ENCODE measurements around the gene GRAMD4.
A peak's percentile ranks its signal among the peaks of the same experiment; 100 is the strongest.

The GRAMD4 gene

GRCh38 chr22:46661221-46661851 is 41.1 kb downstream of the GRAMD4 start:
- Histone ChIP-seq H3K4me3 (no peak overlapping the region), H3K4me1 (peaks cover 26 to 77% (median 64%) of the 10 kb centered on the region in 10 experiments), H3K4me2 (peak overlapping the region; percentile 17 to 65 (median 45); a peak in 18 of 22 replicates)

GRCh38 chr22:46662226-46662625 is 42.0 kb downstream of the GRAMD4 start:
- Histone ChIP-seq H3K4me3 (no peak overlapping the region), H3K9ac (peak overlapping the region in 2 of 11 experiments; percentile 18 to 41; a peak in 3 of 22 replicates), H3K27ac (peak overlapping the region in 2 of 11 experiments; percentile 6 to 15; a peak in 1 of 22 replicates), H4K20me1 (peaks cover 56 to 99% (median 73%) of the 10 kb centered on the region in 11 experiments; a peak in 21 of 22 replicates), H3K27me3 (no peaks in the 10 kb centered on the region), H3K4me2 (peak overlapping the region in 8 of 11 experiments; percentile 17 to 60 (median 45); a peak in 10 of 22 replicates), H3K4me1 (peaks cover 20 to 69% (median 55%) of the 10 kb centered on the region in 10 experiments), H3K36me3 (peaks cover 32 to 89% (median 61%) of the 10 kb centered on the region in 11 experiments), H3K9me3 (replicated peaks in 1 of 11) (no peaks in the 10 kb centered on the region)
- TF ChIP-seq Cebpa-rat (IDR thresholded peaks at IDR 0.05), result no peak

More at GRCh38 chr22:46661221-46661851, 41.1 kb downstream of the GRAMD4 start:
- TF ChIP-seq Cebpa-rat (IDR thresholded peaks at IDR 0.05), result no peak
- Histone ChIP-seq H3K27ac (0 out of 22 replicates have a peak overlapping the region, but pooled peaks of 1 of the 11 experiments have one; percentile 6), H3K27me3 (no peaks in the 10 kb centered on the region), H3K36me3 (peaks cover 23 to 80% (median 52%) of the 10 kb centered on the region in 11 experiments), H3K9me3 (replicated peaks in 1 of 11) (no peaks in the 10 kb centered on the region), H4K20me1 (peaks cover 65 to 99% (median 82%) of the 10 kb centered on the region in 11 experiments), H3K9ac (no peak overlapping the region)

GRCh38 chr22:46663001-46663400 is 42.8 kb downstream of the GRAMD4 start:
- Histone ChIP-seq H3K27me3 (no peaks in the 10 kb centered on the region), H3K9ac (peak overlapping the region in 3 of 11 experiments; percentile 18 to 41 (median 34); a peak in 1 of 22 replicates), H4K20me1 (peaks cover 51 to 99% (median 66%) of the 10 kb centered on the region in 11 experiments; a peak in 20 of 22 replicates), H3K4me3 (no peak overlapping the region), H3K36me3 (peaks cover 37 to 89% (median 63%) of the 10 kb centered on the region in 11 experiments), H3K4me2 (peak overlapping the region in 7 of 11 experiments; percentile 33 to 60 (median 44); a peak in 12 of 22 replicates), H3K9me3 (replicated peaks in 1 of 11) (no peaks in the 10 kb centered on the region), H3K27ac (no peak overlapping the region), H3K4me1 (peaks cover 16 to 69% (median 52%) of the 10 kb centered on the region in 10 experiments; a peak in 19 of 20 replicates)
- TF ChIP-seq Cebpa-rat (IDR thresholded peaks at IDR 0.05), result no peak

- Histone ChIP-seq H3K36me3 (peaks cover 37 to 91% (median 69%) of the 10 kb centered on the region in 11 experiments), H3K9ac (peak overlapping the region in 2 of 11 experiments; percentile 18 to 34; a peak in 3 of 22 replicates), H4K20me1 (peaks cover 51 to 100% (median 66%) of the 10 kb centered on the region in 11 experiments; a peak in 20 of 22 replicates), H3K27me3 (no peaks in the 10 kb centered on the region), H3K4me2 (peak overlapping the region in 7 of 11 experiments; percentile 33 to 60 (median 44); a peak in 12 of 22 replicates), H3K27ac (no peak overlapping the region), H3K4me1 (peaks cover 16 to 74% (median 54%) of the 10 kb centered on the region in 10 experiments; a peak in 19 of 20 replicates), H3K4me3 (no peak overlapping the region), H3K9me3 (replicated peaks in 1 of 11) (no peaks in the 10 kb centered on the region)
- no peak for TF ChIP-seq Cebpa-rat (IDR thresholded peaks at IDR 0.05)
Measured at GRCh38 chr22:46663436-46664100, 43.4 kb downstream of the GRAMD4 start.

- no peaks in the 10 kb centered on the region for H3K9me3 ChIP-seq (replicated peaks in 1 of 11)
- no peaks in the 10 kb centered on the region for H3K27me3 ChIP-seq
- H3K9ac ChIP-seq, result no peak overlapping the region
- peaks cover 16 to 73% (median 49%) of the 10 kb centered on the region in 10 experiments; a peak in 19 of 20 replicates for H3K4me1 ChIP-seq
- no peak overlapping the region for H3K27ac ChIP-seq
- H3K4me3 ChIP-seq, result no peak overlapping the region
- no peak for TF ChIP-seq Cebpa-rat (IDR thresholded peaks at IDR 0.05)
- no peak overlapping the region for H3K4me2 ChIP-seq
- H3K36me3 ChIP-seq, result peaks cover 37 to 91% (median 77%) of the 10 kb centered on the region in 11 experiments
- peaks cover 46 to 100% (median 60%) of the 10 kb centered on the region in 11 experiments; a peak in 20 of 22 replicates for H4K20me1 ChIP-seq
Measured at GRCh38 chr22:46664301-46664855, 44.2 kb downstream of the GRAMD4 start.

- H3K4me1 ChIP-seq, result peaks cover 14 to 67% (median 41%) of the 10 kb centered on the region in 10 experiments; a peak in 19 of 20 replicates
- H3K9me3 ChIP-seq (replicated peaks in 1 of 11), result no peaks in the 10 kb centered on the region
- H3K27me3 ChIP-seq, result no peaks in the 10 kb centered on the region
- peaks cover 37 to 100% (median 52%) of the 10 kb centered on the region in 11 experiments; a peak in 20 of 22 replicates for H4K20me1 ChIP-seq
- no peak for TF ChIP-seq Cebpa-rat (IDR thresholded peaks at IDR 0.05)
- no peak overlapping the region for H3K4me2 ChIP-seq
- no peak overlapping the region for H3K9ac ChIP-seq
- H3K4me3 ChIP-seq, result no peak overlapping the region
- H3K36me3 ChIP-seq, result peaks cover 43 to 91% (median 78%) of the 10 kb centered on the region in 11 experiments
- H3K27ac ChIP-seq, result no peak overlapping the region
Measured at GRCh38 chr22:46665151-46665695, 45.0 kb downstream of the GRAMD4 start.

- peaks cover 9 to 66% (median 36%) of the 10 kb centered on the region in 10 experiments; a peak in 19 of 20 replicates for H3K4me1 ChIP-seq
- peaks cover 31 to 100% (median 47%) of the 10 kb centered on the region in 11 experiments; a peak in 19 of 22 replicates for H4K20me1 ChIP-seq
- no peak for TF ChIP-seq Cebpa-rat (IDR thresholded peaks at IDR 0.05)
Measured at GRCh38 chr22:46665751-46666280, 45.6 kb downstream of the GRAMD4 start.

GRCh38 chr22:46666577-46667244 is 46.5 kb downstream of the GRAMD4 start:
- H3K4me1 ChIP-seq, result peaks cover 3 to 66% (median 36%) of the 10 kb centered on the region in 10 experiments
- H3K9ac ChIP-seq, result no peak overlapping the region
- H3K36me3 ChIP-seq, result peaks cover 49 to 93% (median 87%) of the 10 kb centered on the region in 11 experiments
- H3K4me2 ChIP-seq, result 0 out of 22 replicates have a peak overlapping the region, but pooled peaks of 1 of the 11 experiments have one; percentile 49
- no peak overlapping the region for H3K4me3 ChIP-seq
- no peak for TF ChIP-seq Cebpa-rat (IDR thresholded peaks at IDR 0.05)
- peaks cover 22 to 99% (median 42%) of the 10 kb centered on the region in 11 experiments; a peak in 19 of 22 replicates for H4K20me1 ChIP-seq
- H3K27ac ChIP-seq, result no peak overlapping the region
- H3K9me3 ChIP-seq (replicated peaks in 1 of 11), result no peaks in the 10 kb centered on the region
- no peaks in the 10 kb centered on the region for H3K27me3 ChIP-seq

More at GRCh38 chr22:46665751-46666280, 45.6 kb downstream of the GRAMD4 start:
- no peak overlapping the region for H3K4me3 ChIP-seq
- H3K36me3 ChIP-seq, result peaks cover 49 to 97% (median 83%) of the 10 kb centered on the region in 11 experiments
- no peak overlapping the region for H3K4me2 ChIP-seq
- H3K27me3 ChIP-seq, result no peaks in the 10 kb centered on the region
- H3K27ac ChIP-seq, result no peak overlapping the region
- H3K9ac ChIP-seq, result no peak overlapping the region
- no peaks in the 10 kb centered on the region for H3K9me3 ChIP-seq (replicated peaks in 1 of 11)

Measured in BLaER1 treated with 17β-estradiol and CSF1 and Interleukin-3, amounts not matched to agents 10 nM and 100 nM (cell line).